Lower leg skin (tissue), 4 donors: ENCODE measurements around the gene EPHA4. TPM values are rescaled to one million over a fixed set of nuclear protein-coding genes. Genes with fewer than 3 reads are reported as not detected.

Source experiments
- DNase-seq, 2 donors: peaks; one replicate each; pipeline ENCODE4 v3.0.0-alpha.2; 2019; ENCODE audit warnings: low spot score in 2 of 2
- H3K4me3 ChIP-seq: fragments of 200-600 bp; sonication (generic); 2 replicates; pipeline ENCODE4 v1.5.1; 2017; ENCODE audit warnings: mild to moderate bottlenecking, low read depth; ENCODE audit not compliant: poor library complexity, severe bottlenecking
- POLR2A ChIP-seq, 2 donors: fragments of 450-650 bp; IDR thresholded peaks; one replicate each; pipeline ENCODE4 v1.6.1; 2016 to 2017; ENCODE audit warnings: antibody characterized with exemption in 2 of 2, mild to moderate bottlenecking in 1 of 2, moderate library complexity in 1 of 2
- WGBS, 2 donors: methylation state at CpG; one replicate each; pipeline ENCODE4 v1.1.5; 2018; 5-methylcytosine and 5-hydroxymethylcytosine counted together
- intact Hi-C: fragments of 100-400 bp; cut with DNase I; formaldehyde crosslinking; loops from one replicate; pipeline ENCODE4 v1.15.0; 2023; ENCODE audit warnings: low total_unique reads
- total RNA-seq, 4 donors: library from RNA; depleted of rRNA; stranded (reverse); fragments of >200 nt; gene quantifications; one replicate each; pipeline ENCODE4 v1.1.0, GENCODE V29; 2016
- TF ChIP-seq, protein P1 (sequence below), 3 donors: fragments of 450-650 bp; IDR thresholded peaks; one replicate each; pipeline ENCODE4 v1.5.1; 2016; ENCODE audit warnings: antibody characterized with exemption in 3 of 3, mild to moderate bottlenecking in 3 of 3, moderate library complexity in 2 of 3

EPHA4 gene
- total RNA-seq, 4 donors from 2014 or later: 35.2 to 63.1 (median 53.7) TPM

DNA sequence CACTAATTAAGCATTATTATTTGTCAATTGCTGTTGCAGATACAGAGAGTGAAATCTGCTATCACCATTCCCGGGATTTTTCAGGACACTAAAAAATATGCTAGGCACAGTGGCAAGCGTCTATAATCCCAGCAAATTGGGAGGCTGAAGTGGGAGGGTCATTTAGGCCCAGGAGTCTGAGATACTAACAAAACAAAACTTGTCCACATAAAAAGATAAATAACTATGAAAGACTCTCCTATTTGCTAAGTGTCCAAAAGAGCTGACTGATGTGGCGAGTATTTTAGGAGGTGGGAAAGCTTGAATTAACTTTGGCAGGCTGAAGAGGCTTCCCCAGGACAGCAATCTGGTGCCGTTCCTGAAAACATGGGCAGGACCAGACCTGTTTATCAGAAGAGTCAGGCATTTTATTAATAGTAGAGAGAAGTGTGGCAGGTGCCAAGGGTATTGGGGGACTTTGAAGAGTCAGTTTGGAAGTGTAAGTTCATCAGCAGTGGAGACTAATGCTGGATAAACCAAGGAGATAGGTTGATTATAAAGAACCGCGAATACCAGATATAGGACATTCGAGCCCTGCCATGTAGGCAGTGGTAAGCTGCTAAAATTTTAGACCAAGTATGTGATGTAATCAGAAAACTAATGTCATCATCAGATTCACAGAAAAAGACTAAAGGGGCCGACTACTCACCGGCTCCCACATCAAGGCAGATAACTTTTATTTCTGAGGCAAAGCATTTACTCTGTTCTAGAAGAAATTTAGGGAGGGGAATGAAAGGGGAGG is 201.8 kb downstream of the EPHA4 start:
- H3K4me3 ChIP-seq: no peak overlapping the region
- no peak for TF ChIP-seq POLR2A (IDR thresholded peaks at IDR 0.05)
- TF ChIP-seq, protein P1, sequence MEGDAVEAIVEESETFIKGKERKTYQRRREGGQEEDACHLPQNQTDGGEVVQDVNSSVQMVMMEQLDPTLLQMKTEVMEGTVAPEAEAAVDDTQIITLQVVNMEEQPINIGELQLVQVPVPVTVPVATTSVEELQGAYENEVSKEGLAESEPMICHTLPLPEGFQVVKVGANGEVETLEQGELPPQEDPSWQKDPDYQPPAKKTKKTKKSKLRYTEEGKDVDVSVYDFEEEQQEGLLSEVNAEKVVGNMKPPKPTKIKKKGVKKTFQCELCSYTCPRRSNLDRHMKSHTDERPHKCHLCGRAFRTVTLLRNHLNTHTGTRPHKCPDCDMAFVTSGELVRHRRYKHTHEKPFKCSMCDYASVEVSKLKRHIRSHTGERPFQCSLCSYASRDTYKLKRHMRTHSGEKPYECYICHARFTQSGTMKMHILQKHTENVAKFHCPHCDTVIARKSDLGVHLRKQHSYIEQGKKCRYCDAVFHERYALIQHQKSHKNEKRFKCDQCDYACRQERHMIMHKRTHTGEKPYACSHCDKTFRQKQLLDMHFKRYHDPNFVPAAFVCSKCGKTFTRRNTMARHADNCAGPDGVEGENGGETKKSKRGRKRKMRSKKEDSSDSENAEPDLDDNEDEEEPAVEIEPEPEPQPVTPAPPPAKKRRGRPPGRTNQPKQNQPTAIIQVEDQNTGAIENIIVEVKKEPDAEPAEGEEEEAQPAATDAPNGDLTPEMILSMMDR (IDR thresholded peaks at IDR 0.05): no peak
- intact Hi-C loops: no loop called here
- no peak for DNase-seq
- WGBS, 2 donors: 64 to 69% methylated on average over 9 of the region's 9 CpGs
